ENCODE results near the gene SUCNR1.
A peak's percentile ranks its signal among the peaks of the same experiment; 100 is the strongest.
"Not testable (repeated sequence)": the region's sequence is repeated elsewhere in the genome, so short reads cannot be mapped to it uniquely, and the experiment has no call there.

Gene SUCNR1, protein sequence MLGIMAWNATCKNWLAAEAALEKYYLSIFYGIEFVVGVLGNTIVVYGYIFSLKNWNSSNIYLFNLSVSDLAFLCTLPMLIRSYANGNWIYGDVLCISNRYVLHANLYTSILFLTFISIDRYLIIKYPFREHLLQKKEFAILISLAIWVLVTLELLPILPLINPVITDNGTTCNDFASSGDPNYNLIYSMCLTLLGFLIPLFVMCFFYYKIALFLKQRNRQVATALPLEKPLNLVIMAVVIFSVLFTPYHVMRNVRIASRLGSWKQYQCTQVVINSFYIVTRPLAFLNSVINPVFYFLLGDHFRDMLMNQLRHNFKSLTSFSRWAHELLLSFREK

DNA sequence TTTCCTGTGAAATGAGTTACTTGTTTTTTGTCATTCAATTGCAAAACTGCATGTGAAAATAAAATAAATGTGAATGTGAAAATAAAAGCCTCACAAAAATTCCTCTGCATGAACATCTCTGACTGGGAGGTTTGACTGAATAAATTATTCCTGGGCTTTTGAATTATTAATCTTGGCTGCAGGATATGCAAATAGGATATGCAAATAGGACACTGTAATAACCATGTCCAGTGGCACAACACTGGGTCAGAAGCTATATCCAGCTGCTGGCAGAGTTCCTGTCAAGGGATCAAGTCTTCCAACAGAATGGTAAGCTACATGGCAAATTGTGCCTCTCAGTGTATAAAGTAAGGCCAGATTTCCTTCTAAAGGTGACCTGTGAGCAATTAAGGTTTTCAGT is at the start of gene SUCNR1:
SUCNR1 (plus strand) TSS at position 246 of the 400 bp plus-strand sequence. CDS start 6,250 bp downstream, outside the sequence.
- no peak for DNase-seq

DNA sequence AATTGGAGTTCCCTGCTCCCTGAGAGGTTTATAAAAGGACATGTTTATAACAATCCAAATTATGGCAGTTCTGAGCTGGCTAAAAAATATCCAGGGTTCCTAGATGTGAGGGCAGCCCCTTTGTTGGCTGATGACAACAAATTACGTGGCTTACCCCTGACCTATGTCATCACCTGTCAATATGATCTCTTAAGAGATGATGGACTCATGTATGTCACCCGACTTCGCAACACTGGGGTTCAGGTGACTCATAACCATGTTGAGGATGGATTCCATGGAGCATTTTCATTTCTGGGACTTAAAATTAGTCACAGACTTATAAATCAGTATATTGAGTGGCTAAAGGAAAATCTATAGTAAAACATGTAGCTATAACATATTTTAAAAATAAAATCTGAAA is 45.6 kb upstream of the SUCNR1 start:
- DNase-seq, result no peak

DNA sequence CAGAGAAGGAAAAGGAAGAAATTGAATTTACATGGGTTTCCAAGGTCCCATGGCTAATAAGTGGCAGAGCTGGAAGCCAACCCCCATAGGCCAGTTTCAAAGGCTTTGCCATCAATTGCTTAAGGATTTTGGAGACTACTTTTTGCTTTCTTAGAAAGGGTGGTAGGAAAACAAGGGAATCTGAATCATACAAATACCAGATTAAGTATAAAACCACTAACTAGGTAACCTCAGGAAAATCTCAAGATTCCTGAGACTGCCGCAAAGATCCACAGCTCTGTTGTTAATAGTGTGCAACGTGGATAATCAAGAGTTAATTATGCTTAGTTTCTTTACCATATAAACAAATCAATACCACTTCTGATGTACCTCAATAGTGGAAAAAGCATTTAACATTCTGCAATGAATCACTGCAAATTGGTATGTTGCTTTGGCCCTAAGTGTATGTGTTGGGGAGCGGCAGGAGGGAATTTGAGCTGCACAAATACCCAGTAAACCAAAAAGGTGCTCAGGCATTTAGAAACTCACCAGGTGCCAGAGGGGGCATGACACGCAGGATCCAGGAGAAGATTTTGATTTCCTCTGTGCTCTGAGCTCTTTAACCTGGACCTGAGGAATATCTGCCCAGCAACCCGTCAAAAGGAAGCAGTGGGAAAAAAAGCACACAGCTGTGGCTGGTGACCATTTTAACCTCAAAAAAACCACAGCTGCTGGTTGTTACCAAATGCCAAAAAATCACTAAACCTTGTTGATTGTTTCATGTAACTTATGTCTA is 37.5 kb upstream of the SUCNR1 start:
- no peak for DNase-seq

DNA sequence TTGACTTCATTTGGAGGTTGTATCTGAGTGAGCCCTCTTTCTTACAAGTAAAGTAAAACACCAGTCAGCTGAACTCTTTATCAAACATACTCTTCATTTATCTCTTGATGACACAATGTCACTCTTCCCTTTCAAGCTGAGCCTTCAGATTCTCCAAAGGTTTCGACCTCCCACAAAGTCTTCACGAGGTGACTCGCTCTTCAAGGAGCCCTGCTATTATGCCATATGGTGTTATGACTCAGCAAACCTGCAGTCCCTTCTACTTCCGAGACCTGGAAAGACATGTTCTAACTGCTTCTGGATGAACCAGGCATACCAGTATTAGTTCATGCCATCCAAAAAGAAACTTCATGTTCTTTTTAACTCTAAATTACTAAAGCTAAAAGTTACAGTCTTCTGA is 36.4 kb upstream of the SUCNR1 start:
- no peak for DNase-seq

DNA sequence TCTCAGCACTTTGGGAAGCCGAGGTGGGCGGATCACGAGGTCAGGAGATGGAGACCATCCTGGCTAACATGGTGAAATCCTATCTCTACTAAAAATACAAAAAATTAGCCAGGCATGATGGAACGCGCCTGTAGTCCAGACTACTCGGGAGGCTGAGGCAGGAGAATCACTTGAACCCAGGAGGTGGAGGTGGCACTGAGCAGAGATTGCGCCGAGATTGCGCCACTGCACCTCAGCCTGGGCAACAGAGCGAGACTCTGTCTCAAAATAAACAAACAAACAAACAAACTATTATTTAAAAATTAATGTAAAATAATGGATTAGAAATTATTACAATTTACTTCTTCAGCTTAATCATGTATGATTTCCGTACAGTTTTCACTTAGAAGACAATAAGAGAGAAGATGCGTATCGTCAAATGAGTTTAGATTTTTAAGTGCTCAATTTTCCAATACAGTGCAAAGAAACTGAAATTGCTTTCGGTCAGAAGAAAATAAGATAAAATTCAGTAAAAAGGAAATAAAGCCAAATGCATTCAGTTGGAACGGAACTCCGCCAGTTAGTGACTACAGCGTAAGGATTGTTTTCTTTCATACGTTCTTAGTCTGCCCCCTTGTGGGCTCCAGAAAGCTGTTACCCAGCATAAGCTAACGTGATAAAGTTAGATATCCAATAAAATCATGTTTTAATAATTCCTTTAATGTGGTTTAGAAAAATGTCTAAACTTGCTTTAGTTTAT is 34.7 kb upstream of the SUCNR1 start:
- DNase-seq, result peak in 1 of 2 experiments; percentile 0

DNA sequence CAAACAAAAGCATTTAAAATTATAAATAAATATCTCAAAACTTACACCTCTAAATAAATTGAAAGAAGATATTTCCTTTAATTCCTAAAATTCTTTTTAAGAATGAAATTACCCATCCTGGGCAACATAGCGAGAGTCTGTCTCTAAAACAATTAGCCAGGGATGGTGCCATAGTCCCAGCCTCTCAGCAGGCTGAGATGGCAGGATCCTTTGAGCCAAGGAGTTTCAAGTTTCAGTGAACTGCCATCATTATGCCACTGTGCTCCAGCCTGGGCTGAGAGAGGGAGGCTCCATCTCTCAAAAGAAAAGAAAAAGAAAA is 34.2 kb upstream of the SUCNR1 start:
- no peak for DNase-seq

DNA sequence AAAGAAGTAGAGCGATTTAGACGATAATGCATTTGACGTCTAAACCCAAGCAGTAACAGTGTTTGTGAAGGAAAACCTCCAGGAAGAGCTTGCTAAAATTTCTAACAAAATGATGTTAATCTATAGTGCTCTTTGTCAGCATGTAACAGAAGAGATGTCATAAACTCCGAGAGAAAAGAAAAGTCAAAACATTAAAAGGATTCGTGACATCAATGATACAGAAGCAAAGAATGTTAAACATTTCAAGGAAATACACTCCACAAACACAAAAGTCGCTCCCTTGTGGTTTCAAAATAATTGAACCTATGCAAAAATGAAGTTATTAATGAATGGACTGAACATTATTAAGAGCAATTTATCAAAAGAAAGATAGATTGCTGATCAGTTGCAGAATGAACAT is 31.6 kb upstream of the SUCNR1 start:
- no peak for DNase-seq

DNA sequence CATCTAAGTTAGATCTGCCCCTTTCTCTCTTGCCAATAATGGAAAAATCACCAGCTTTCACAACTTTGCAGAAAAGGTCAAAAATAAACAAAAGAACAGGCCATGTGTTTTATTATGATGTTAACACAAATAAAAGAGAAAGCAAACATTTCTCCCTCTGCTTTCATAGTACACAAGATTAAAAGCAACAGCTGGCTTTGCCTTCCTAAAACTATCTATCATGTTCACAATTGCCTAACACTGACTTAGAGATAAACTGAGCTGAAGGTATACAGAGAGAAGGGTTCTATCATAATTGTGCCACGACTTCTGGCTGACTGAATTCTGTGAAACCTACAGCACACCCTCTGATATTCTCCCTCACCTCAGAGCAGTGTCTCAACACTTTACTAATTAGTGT is 30.2 kb upstream of the SUCNR1 start:
- DNase-seq, result peak; percentile 16 to 20

DNA sequence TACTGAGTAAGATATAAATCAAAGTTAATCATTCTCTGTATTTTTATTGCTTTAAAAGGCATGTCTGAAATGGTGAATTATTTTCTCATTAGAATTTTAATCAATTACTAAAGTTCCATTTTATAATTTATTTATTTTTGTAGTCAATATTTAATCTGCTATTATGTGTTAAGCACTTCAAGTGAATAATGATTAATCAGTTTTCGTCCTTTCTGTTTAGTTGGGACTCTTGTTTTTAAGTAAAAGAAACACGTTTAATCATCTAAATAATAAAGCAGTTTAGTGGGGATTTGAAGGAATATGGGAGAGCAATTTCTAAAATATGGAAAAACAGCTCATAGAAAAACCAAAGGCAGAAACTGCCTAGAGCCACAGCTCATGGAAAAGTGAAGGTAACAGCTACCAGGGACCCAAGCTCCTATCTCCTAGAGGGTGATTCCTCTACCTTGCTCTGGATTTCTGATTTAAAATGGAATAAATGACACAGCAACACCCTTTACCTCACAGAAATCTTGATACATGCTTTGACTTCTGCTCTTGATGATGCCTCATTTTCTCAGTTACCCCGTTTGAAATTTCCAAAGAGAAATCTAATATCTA is 28.0 kb upstream of the SUCNR1 start:
- no peak for DNase-seq

DNA sequence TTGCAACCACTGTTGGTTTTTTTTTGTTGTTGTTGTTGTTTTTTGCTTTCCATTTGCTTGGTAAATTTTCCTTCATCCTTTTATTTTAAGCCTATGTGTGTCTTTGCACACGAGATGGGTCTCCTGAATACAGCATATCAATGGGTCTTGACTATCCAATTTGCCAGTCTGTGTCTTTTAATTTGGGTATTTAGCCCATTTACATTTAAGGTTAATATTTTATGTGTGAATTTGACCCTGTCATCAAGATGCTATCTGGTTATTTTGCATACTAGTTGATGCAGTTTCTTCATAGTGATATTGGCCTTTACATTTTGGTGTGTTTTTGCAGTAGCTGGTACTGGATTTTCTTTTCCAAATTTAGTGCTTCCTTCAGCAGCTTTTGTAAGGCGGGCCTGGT is 23.4 kb upstream of the SUCNR1 start:
- not testable (repeated sequence) for DNase-seq

DNA sequence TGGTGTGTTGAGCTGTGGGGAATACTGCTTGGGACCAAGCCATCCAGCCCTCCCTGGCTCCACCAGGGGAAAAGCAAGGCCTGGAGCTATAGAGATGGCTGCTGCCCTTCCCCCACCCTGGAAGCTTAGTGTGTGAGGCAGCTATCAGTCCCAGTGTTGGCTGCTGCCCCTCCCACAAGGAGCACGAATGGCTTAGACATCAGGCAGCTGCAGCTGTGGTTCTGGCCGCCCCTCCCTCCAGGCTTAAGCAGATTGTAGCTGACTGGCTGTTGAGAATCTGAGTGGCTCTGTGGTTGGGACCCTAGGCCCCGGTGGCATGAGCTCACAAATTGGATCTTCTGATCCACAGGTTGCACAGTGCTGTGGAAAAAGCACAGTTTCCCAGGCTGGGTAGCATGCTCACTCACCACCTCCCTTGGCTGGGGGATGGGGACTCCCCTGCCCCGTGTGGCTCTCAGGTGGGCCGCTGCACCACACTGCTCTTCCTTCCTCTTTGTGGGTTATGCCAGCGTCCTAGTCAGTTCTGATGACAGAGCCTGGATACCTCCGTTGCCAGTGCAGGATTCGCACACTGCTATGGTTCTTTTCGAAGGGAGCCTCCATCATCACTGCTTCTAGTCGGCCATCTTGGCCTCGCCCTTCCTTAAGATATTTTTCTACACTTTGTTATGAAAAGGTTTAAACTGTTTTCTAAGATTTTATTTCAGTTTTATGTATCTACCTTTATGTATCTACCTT is 21.2 kb upstream of the SUCNR1 start:
- no peak for DNase-seq

DNA sequence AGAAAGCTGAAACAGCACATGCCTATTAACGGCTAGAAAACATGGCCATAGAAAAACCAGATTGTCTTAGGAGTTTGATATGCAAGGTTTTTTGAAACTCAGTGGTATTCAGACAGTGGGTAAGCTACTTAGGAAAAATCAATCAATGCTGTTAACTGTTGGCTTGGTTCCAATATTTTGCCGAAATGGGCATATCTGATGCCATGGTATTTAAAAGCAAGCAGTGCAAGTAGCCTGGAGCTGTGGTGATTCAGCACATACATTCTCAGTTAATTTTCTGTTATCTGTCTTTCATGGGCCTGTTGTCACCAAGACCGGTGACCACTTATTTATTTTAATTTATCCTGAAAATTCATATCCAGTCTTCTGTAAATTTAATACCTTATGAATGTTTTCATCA is 17.3 kb upstream of the SUCNR1 start:
- DNase-seq, result no peak

DNA sequence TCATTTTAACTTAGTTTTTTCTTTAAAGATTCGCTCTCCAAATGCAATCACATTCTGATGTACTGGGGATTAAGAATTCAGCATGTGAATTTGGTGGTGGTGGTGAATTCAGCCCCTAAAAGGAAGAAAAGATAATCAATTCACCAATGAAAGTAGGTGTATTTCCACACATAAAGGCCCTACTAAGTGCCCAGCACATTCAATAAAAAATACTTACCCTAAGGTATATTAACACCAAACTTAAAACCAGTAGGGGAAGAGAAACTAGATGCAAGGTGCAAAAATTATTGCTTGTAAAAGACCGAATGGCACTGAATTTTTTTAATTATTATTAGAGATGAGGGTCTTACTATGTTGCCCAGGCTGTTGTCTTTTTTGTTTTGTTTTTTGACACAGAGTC is 16.8 kb upstream of the SUCNR1 start:
- DNase-seq, result no peak

DNA sequence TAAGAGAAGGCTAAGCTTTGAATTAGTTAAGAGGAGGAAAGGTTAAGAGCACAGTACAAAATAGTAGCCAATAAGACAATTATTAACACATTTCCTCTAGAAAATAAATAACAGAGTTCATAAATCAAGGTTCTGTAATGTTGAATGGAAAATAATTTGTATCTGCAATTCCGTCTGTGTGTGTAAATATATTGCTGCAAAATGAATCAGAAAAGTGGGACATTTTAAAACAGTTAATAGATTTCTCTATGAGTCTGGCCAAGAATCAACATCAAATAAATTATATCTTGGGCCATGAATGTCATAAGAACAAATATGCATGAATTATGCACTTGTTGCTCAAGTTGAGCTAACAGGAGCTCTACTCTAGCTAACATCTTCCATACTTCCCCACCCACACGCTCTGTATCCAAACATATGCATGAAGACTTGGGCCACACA is 14.2 kb upstream of the SUCNR1 start:
- no peak for DNase-seq

DNA sequence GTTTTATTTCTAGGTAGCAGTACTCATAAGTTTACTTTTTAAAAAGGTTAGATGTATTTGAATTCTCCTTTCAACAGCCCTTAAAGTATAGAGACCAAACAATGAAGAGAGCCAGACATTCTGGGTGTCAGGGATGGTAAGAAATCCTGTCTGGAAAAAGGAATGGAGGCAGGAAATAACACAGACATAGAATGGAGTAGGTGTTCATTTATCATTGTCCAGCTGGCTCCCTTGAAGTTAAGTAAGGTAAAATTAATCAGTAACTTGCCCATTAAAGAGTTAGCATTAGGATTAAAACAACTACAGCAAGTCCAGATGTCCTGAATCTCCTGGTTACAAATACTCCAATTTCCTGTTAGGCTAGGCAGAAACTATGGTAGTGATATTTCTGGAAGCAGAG is 13.5 kb upstream of the SUCNR1 start:
- no peak for DNase-seq

DNA sequence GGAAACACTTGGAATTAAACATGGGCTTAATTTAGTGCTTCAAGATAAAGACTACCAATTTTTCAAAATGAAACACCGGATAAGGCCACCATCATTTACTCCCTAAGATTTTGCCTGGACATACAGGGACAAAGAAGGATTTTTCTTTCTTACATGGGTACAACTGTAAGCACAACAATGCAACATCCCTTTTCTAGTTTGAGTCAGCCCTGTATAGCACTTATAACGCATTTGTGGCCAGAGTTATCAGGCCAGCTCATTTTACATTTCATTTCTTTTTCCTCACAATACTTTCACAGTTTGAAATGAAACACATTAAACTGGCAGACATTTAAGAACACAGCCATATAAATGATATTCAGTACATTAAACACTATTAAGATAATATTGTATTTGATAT is 9.8 kb upstream of the SUCNR1 start:
- DNase-seq, result peak in 1 of 2 experiments; percentile 34

DNA sequence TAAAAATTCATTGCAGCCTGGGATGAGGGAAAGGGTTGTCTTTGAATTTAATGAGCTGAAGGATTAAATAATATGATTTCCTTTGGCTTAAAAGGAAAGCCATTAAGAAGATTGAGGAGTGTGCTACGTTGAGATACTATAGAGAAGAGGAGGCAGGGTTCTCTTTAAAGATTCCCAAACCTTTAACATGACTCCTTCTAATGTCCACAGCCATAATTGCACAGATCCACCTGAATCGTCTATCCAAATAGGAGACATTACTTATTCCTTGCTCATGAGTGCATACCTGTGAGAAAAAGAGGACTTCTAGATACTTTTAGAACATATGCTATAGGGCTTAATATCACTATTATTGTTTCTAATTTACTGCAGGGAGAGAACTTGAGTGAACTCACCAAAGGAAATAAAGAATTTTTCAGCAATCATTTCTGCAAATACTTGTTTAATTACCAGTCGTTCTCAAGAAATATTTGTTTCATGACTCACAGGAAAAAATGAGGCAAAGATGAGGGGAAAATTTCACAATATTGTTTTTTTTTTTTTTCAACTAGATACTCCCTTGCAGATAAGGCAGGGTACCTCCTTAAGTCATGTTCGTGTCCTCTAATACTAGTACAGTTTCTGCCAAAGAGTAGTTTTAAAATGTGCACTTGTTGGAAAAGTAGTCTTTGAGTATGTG is 8.9 kb upstream of the SUCNR1 start:
- DNase-seq, result no peak

DNA sequence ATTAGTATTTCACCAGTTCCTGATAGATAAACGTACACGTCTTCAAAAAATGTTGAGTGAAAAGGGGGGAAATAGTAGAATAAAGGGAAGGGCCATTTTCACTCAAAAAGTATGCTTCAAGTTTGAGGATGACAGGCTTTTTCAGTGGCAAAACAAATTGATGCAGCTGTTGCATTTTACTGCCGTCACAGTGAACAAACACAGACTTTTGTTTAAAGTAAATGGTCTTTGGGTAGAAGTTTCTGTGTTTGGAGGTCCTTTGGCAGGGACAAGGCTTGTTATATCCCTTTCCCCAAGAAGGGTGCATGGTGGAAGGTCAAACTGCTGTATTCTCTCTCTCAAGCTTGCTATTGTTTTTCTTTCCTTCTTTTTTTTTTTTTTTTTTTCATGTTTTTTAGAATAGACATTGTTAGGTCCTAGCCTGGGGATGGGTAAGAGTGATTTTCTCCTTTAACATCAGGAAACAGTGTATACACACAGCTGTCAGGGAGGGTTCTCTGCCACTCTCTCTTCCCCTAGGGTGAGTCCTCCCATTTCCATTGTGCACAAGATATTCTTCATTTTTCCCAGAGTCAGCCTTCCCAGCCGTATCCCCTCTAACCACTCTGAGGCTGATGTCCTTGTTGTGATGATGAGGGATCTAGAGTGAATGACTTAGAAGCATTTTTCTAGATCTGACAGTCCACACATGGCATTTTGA is 6.6 kb upstream of the SUCNR1 start:
- no peak for DNase-seq

DNA sequence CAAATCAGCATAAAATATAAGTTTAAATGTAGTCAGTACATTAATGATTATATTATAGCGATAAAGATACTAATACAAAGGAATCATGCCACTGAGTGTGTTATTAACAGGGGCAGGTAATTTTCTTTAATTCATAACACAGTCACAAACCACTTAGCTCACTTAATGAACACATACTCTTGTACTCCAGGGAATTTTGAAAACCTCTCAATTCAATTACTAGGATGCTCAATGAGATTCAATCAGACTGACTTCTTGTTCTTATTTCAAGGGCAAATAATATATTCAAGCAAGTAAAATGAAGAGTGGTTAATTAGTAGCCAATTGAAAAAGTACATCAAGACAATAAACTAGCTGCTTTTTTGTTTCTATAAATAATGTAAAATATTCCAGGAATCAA is 5.8 kb upstream of the SUCNR1 start:
- no peak for DNase-seq

DNA sequence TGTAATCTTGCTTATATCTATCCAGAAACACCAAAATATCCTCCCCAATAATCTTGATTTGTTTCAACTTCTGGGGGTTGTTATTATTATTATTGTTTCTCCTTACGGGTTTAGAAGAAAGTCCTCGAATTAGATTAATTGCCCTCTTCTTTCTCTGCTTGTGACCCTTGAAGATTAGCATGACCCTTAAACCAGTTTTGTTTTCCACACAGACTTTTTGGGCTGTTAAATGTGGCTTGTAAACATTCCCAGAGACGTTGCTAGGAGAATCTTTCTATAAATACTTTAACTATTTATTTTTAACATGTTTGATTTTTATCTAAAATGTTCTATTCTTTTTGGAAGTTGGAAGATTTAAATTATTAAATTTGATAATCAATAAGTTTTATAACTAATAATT is 4.3 kb upstream of the SUCNR1 start:
- no peak for DNase-seq
